Cardiac fibroblast (primary cell): ENCODE data around the gene RIPK4.
A peak's percentile ranks its signal among the peaks of the same experiment; 100 is the strongest.

Experiments
- DNase-seq, 2 donors: peaks; one replicate each; pipeline versions ENCODE4 v3.0.0 to v3.0.0-alpha.2; 2010; ENCODE audit warnings: low read depth in 2 of 2
- H3K4me3 ChIP-seq, 2 donors: replicated peaks in 1 of 2; 1 replicate in 1 of 2; 2 replicates in 1 of 2; pipeline ENCODE4 v1.5.1; 2011; ENCODE audit warnings: low read depth in 2 of 2, low read length in 2 of 2, mild to moderate bottlenecking in 2 of 2, moderate library complexity in 1 of 2
- CTCF ChIP-seq: IDR thresholded peaks from one replicate; pipeline ENCODE4 v1.5.1; 2011; ENCODE audit warnings: low read depth, mild to moderate bottlenecking, low read length, inconsistent platforms

Gene RIPK4

GRCh38 chr21:41755258-41755933, 11.5 kb downstream of the RIPK4 start:
- no peak for TF ChIP-seq CTCF
- DNase-seq = no peak
- no peak overlapping the region for H3K4me3 ChIP-seq

GRCh38 chr21:41754479-41754891, 12.4 kb downstream of the RIPK4 start:
- H3K4me3 ChIP-seq = no peak overlapping the region
- TF ChIP-seq CTCF = no peak

GRCh38 chr21:41753006-41753898, 13.6 kb downstream of the RIPK4 start:
- DNase-seq = no peak
- H3K4me3 ChIP-seq = no peak overlapping the region
- no peak for TF ChIP-seq CTCF

More at GRCh38 chr21:41754479-41754891, 12.4 kb downstream of the RIPK4 start:
- DNase-seq = no peak

GRCh38 chr21:41752231-41752681, 14.6 kb downstream of the RIPK4 start:
- peak; percentile 39 to 53 for DNase-seq
- H3K4me3 ChIP-seq = no peak overlapping the region
- no peak for TF ChIP-seq CTCF

GRCh38 chr21:41751611-41752011, 15.2 kb downstream of the RIPK4 start:
- H3K4me3 ChIP-seq = no peak overlapping the region
- DNase-seq = no peak
- no peak for TF ChIP-seq CTCF

- no peak overlapping the region for H3K4me3 ChIP-seq
- TF ChIP-seq CTCF = no peak
- DNase-seq = no peak
These were observed 16.2 kb downstream of the RIPK4 start for GRCh38 chr21:41750532-41751151.
